Astrocyte (in vitro differentiated cells and primary cell): ENCODE data around the gene MCF2L2. TPM values are rescaled to one million over a fixed set of nuclear protein-coding genes. Genes with fewer than 3 reads are reported as not detected.
"Not testable (repeated sequence)": the region's sequence is repeated elsewhere in the genome, so short reads cannot be mapped to it uniquely, and the experiment has no call there.

Experiments
- DNase-seq: peaks from one replicate; pipeline ENCODE4 v3.0.0-alpha.2; 2010; ENCODE audit warnings: low read depth
- FAIRE-seq: peaks from 2 replicates; lab custom pipeline; 2011; peaks lifted over from hg19 to GRCh38; lab: Jason Lieb, UNC
- H2AFZ ChIP-seq: 2 replicates; pipeline ENCODE4 v1.6.0; 2012; ENCODE audit warnings: low read depth, low read length, inconsistent platforms
- H3K27ac ChIP-seq: 2 replicates; pipeline ENCODE4 v1.5.1; 2011; ENCODE audit warnings: low read depth, low read length, inconsistent platforms
- H3K27me3 ChIP-seq: 2 replicates; pipeline ENCODE4 v1.6.0; 2011; ENCODE audit warnings: low read length, inconsistent platforms; ENCODE audit not compliant: insufficient read depth
- H3K36me3 ChIP-seq: 2 replicates; pipeline ENCODE4 v1.5.1; 2011; ENCODE audit warnings: low read length, inconsistent platforms; ENCODE audit not compliant: insufficient read depth
- H3K4me1 ChIP-seq: 2 replicates; pipeline ENCODE4 v1.5.1; 2011; ENCODE audit warnings: low read length, inconsistent platforms; ENCODE audit not compliant: insufficient read depth
- H3K4me2 ChIP-seq: 2 replicates; pipeline ENCODE4 v1.6.0; 2012; ENCODE audit warnings: low read length, inconsistent platforms
- H3K4me3 ChIP-seq: 2 replicates; pipeline ENCODE4 v1.5.1; 2011; ENCODE audit warnings: low read depth, mild to moderate bottlenecking, low read length, inconsistent platforms; ENCODE audit not compliant: insufficient read depth
- H3K79me2 ChIP-seq: 2 replicates; pipeline ENCODE4 v1.6.0; 2012; ENCODE audit warnings: mild to moderate bottlenecking, low read length, inconsistent platforms; ENCODE audit not compliant: insufficient read depth
- H3K9ac ChIP-seq: 2 replicates; pipeline ENCODE4 v1.6.0; 2012; ENCODE audit warnings: mild to moderate bottlenecking, low read length, inconsistent platforms
- H3K9me3 ChIP-seq: 2 replicates; pipeline ENCODE4 v1.5.1; 2012; ENCODE audit warnings: low read depth, mild to moderate bottlenecking, low read length, inconsistent platforms; ENCODE audit not compliant: insufficient read depth
- H4K20me1 ChIP-seq: 2 replicates; pipeline ENCODE4 v1.6.0; 2012; ENCODE audit warnings: low read length, inconsistent platforms; ENCODE audit not compliant: insufficient read depth
- H3K27ac Mint-ChIP-seq: one replicate; pipeline ENCODE4 v1.8.0; 2021; ENCODE audit warnings: mild to moderate bottlenecking, mixed read lengths; ENCODE audit not compliant: unreplicated experiment
- H3K27me3 Mint-ChIP-seq: one replicate; pipeline ENCODE4 v1.8.0; 2021; ENCODE audit warnings: low read depth, mixed read lengths; ENCODE audit not compliant: unreplicated experiment
- H3K36me3 Mint-ChIP-seq: one replicate; pipeline ENCODE4 v1.8.0; 2021; ENCODE audit warnings: low read depth, mixed read lengths; ENCODE audit not compliant: unreplicated experiment
- H3K4me1 Mint-ChIP-seq: one replicate; pipeline ENCODE4 v1.8.0; 2021; ENCODE audit warnings: low read depth, mixed read lengths; ENCODE audit not compliant: unreplicated experiment
- H3K4me3 Mint-ChIP-seq: one replicate; pipeline ENCODE4 v1.8.0; 2021; ENCODE audit warnings: mild to moderate bottlenecking, moderate library complexity, mixed read lengths; ENCODE audit not compliant: unreplicated experiment
- H3K9me3 Mint-ChIP-seq: one replicate; pipeline ENCODE4 v1.8.0; 2021; ENCODE audit warnings: mild to moderate bottlenecking, mixed read lengths; ENCODE audit not compliant: unreplicated experiment
- EZH2 ChIP-seq: IDR thresholded peaks from 2 replicates; pipeline ENCODE4 v1.6.1; 2012; ENCODE audit warnings: mild to moderate bottlenecking, low read length, inconsistent platforms; ENCODE audit not compliant: insufficient read depth
- total RNA-seq: library from RNA; stranded (reverse); gene quantifications from 2 replicates; pipeline ENCODE4 v1.2.1, GENCODE V29; 2021
- TF ChIP-seq, protein P1 (sequence below): IDR thresholded peaks from 2 replicates; pipeline ENCODE4 v1.5.1; 2011; ENCODE audit warnings: low read depth, mild to moderate bottlenecking, inconsistent platforms, low read length, moderate library complexity; ENCODE audit not compliant: insufficient read depth

Gene MCF2L2
- total RNA-seq, 1 donor from 2014 or later: 0.89 TPM

DNA sequence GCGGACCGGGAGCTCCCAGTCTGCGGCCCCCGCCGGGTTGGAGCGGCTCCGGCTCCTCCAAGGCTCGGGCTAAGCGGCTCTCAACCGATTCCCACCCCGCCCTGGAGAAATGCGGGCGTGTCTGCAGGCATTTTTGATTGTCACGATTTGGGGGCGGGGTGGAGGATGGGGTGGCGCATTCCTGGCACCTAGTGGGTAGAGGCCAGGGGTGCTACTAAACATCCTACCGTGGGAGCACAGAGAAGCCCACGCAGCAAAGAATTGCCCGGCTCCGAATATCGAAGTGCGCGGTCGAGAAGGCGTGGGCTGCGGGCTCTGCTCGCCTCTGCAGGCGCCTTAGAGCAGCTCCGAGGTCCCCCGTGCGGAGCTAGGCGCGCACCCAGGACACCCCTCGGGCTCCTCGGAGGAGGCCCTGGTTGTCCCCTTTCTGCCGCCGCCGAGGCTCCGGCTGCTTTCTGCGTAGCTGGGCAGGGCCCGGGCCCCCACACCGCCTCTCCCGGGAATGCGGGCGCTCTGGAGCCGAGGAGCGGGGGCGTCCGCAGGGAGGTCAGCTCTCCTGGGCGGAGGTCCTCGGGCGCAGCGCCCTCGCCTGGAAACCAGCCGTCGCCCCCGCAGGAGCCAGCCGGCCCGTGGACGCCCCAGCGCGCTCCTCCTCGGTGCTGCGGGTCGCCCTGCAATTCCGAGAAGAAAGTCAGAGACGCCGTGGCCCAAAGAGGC lies 249.4 kb downstream of the MCF2L2 start:
- no peak for FAIRE-seq
- no peak overlapping the region for H3K27ac ChIP-seq
- no peaks in the 10 kb centered on the region for H3K4me1 Mint-ChIP-seq
- H3K27me3 Mint-ChIP-seq: peaks cover 37% of the 10 kb centered on the region
- no peaks in the 10 kb centered on the region for H3K36me3 ChIP-seq
- no peaks in the 10 kb centered on the region for H3K79me2 ChIP-seq
- H3K4me1 ChIP-seq: peaks cover 16% of the 10 kb centered on the region
- H3K27me3 ChIP-seq: peaks cover 27% of the 10 kb centered on the region
- no peaks in the 10 kb centered on the region for H3K9me3 Mint-ChIP-seq
- H3K4me3 Mint-ChIP-seq: peak overlapping the region; percentile 79
- H3K9ac ChIP-seq: peak overlapping the region; percentile 61
- no peaks in the 10 kb centered on the region for H3K9me3 ChIP-seq
- H2AFZ ChIP-seq: peak overlapping the region; percentile 88
- H3K27ac Mint-ChIP-seq: no peak overlapping the region
- H3K36me3 Mint-ChIP-seq: no peaks in the 10 kb centered on the region
- DNase-seq: peak; percentile 16
- H4K20me1 ChIP-seq: no peaks in the 10 kb centered on the region
- peak overlapping the region; percentile 97 for H3K4me2 ChIP-seq
- TF ChIP-seq EZH2: no peak
- TF ChIP-seq, protein P1, sequence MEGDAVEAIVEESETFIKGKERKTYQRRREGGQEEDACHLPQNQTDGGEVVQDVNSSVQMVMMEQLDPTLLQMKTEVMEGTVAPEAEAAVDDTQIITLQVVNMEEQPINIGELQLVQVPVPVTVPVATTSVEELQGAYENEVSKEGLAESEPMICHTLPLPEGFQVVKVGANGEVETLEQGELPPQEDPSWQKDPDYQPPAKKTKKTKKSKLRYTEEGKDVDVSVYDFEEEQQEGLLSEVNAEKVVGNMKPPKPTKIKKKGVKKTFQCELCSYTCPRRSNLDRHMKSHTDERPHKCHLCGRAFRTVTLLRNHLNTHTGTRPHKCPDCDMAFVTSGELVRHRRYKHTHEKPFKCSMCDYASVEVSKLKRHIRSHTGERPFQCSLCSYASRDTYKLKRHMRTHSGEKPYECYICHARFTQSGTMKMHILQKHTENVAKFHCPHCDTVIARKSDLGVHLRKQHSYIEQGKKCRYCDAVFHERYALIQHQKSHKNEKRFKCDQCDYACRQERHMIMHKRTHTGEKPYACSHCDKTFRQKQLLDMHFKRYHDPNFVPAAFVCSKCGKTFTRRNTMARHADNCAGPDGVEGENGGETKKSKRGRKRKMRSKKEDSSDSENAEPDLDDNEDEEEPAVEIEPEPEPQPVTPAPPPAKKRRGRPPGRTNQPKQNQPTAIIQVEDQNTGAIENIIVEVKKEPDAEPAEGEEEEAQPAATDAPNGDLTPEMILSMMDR: no peak
- H3K4me3 ChIP-seq: peak overlapping the region; percentile 66

- FAIRE-seq (no peak), DNase-seq (no peak)
- H3K4me3 ChIP-seq: peak overlapping the region; percentile 66
- H3K4me2 ChIP-seq: peak overlapping the region; percentile 97
- H3K9me3 ChIP-seq: no peaks in the 10 kb centered on the region
- H3K36me3 Mint-ChIP-seq: no peaks in the 10 kb centered on the region
- TF ChIP-seq, protein P1: no peak
- no peak for TF ChIP-seq EZH2
- H3K36me3 ChIP-seq: no peaks in the 10 kb centered on the region
- H3K4me1 ChIP-seq: peaks cover 16% of the 10 kb centered on the region
- H3K9ac ChIP-seq: peak overlapping the region; percentile 61
- H3K79me2 ChIP-seq: no peaks in the 10 kb centered on the region
- H3K27me3 Mint-ChIP-seq: peaks cover 39% of the 10 kb centered on the region
- H3K4me3 Mint-ChIP-seq: peak overlapping the region; percentile 76
- no peaks in the 10 kb centered on the region for H3K4me1 Mint-ChIP-seq
- H4K20me1 ChIP-seq: no peaks in the 10 kb centered on the region
- H3K9me3 Mint-ChIP-seq: no peaks in the 10 kb centered on the region
- peaks cover 30% of the 10 kb centered on the region for H3K27me3 ChIP-seq
- no peak overlapping the region for H3K27ac Mint-ChIP-seq
- peak overlapping the region; percentile 88 for H2AFZ ChIP-seq
- no peak overlapping the region for H3K27ac ChIP-seq
These were observed 249.9 kb downstream of the MCF2L2 start for GRCh38 chr3:183178512-183178832.

DNA sequence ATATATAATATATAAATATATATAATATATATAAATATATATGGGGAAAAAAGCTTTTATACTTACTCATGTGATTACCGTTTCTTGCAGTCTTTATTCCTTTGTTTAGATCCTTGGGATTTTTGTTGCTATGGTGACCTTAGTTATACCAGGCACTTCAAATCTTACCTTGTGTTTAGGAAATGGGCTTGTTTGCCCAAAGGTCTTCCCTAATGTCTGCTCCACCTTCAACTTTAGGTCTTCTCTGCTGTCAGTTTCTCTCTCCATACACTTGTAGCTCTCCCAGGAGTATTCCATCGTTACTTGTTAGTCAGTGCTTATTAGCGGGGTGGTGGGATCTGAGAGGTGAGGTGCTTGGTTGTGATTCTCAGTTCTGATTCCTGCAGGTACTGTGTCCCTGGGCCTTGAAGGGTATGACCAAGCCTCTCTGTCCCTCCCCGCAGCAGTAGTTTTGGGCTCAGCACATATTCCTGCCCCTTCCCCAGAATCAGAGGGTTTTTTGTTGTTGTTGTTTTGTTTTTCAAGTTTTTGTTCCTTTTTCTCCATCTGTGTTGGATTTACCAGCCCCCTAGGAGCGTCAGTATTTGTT lies 256.3 kb downstream of the MCF2L2 start:
- Histone ChIP-seq H3K9me3 (no peaks in the 10 kb centered on the region), H3K4me3 (no peak overlapping the region), H4K20me1 (no peaks in the 10 kb centered on the region), H2AFZ (no peak overlapping the region), H3K9ac (no peak overlapping the region), H3K36me3 (no peaks in the 10 kb centered on the region), H3K4me1 (no peaks in the 10 kb centered on the region), H3K27ac (no peak overlapping the region), H3K4me2 (no peak overlapping the region), H3K79me2 (no peaks in the 10 kb centered on the region), H3K27me3 (peaks cover 32% of the 10 kb centered on the region)
- Mint-ChIP-seq H3K9me3 (no peaks in the 10 kb centered on the region), H3K27me3 (peaks cover 41% of the 10 kb centered on the region), H3K4me3 (no peak overlapping the region), H3K4me1 (no peaks in the 10 kb centered on the region), H3K27ac (no peak overlapping the region), H3K36me3 (no peaks in the 10 kb centered on the region)
- DNase-seq (no peak), FAIRE-seq (no peak)
- TF ChIP-seq EZH2: no peak
- TF ChIP-seq, protein P1: no peak

DNA sequence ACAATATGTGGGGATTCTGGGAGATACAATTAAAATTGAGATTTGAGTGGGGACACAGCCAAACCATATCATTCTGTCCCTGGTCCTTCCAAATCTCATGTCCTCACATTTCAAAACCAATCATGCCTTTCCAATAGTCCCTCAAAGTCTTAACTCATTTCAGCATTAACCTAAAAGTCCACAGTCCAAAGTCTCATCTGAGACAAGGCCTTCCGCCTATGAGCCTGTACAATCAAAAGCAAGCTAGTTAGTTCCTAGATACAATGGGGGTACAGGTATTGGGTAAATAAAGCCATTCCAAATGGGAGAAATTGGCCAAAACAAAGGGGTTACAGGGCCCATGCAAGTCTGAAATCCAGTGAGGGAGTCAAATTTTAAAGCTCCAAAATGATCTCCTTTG lies 260.4 kb downstream of the MCF2L2 start:
- not testable (repeated sequence) for H3K9me3 ChIP-seq, H4K20me1 ChIP-seq, H3K9me3 Mint-ChIP-seq, H3K4me1 ChIP-seq, H3K4me2 ChIP-seq, H3K79me2 ChIP-seq, DNase-seq, H3K27ac ChIP-seq, H3K9ac ChIP-seq, H3K36me3 ChIP-seq, H2AFZ ChIP-seq, H3K27ac Mint-ChIP-seq, H3K4me3 ChIP-seq, H3K36me3 Mint-ChIP-seq, H3K4me3 Mint-ChIP-seq, H3K27me3 ChIP-seq, FAIRE-seq, H3K4me1 Mint-ChIP-seq
- peaks cover 20% of the 10 kb centered on the region for H3K27me3 Mint-ChIP-seq
